A549 (cell line): ENCODE results near the gene FHIT. TPM values are rescaled to one million over a fixed set of nuclear protein-coding genes. Genes with fewer than 3 reads are reported as not detected.

Experiments used
- ATAC-seq, 2 experiments: fragments of 200-7000 bp in 1 of 2; fragments of >200 bp in 1 of 2; cut with Nextera tagmentation in 1 of 2; cut with Tn5 transposase in 1 of 2; 3 replicates each; pipeline versions ENCODE4 v1.8.0 to v1.9.1; 2018 to 2020; ENCODE audit warnings: mild to moderate bottlenecking in 1 of 2, moderate library complexity in 1 of 2
- CTCF ChIA-PET: fragments of 300-600 bp; sonication (Branson Sonifier 250); formaldehyde crosslinking; extraction: SDS; loops from one replicate; lab custom pipeline; 2021; ENCODE audit warnings: antibody characterized with exemption, inconsistent platforms; lab: Yijun Ruan, JAX
- POLR2A ChIA-PET: fragments of 350-600 bp; formaldehyde crosslinking; extraction: SDS; loops from one replicate; lab custom pipeline; 2021; ENCODE audit warnings: antibody characterized with exemption, inconsistent platforms; lab: Yijun Ruan, JAX
- DNase-seq, 2 experiments: peaks; one replicate each; pipeline versions ENCODE4 v3.0.0 to v3.0.0-alpha.2; 2011 to 2016; ENCODE audit warnings: low read depth in 1 of 2, low spot score in 1 of 2
- FAIRE-seq: peaks from 2 replicates; lab custom pipeline; 2011; peaks lifted over from hg19 to GRCh38; lab: Jason Lieb, UNC
- H3K27ac ChIP-seq, 2 experiments: fragments of >200 bp; sonication (Bioruptor Twin); formaldehyde crosslinking; 3 replicates each; pipeline ENCODE4 v1.5.1; 2016 to 2017
- H3K4me1 ChIP-seq: fragments of >200 bp; sonication (Bioruptor Twin); formaldehyde crosslinking; 3 replicates; pipeline ENCODE4 v1.6.1; 2016
- H3K4me2 ChIP-seq: fragments of >200 bp; sonication (Bioruptor Twin); formaldehyde crosslinking; 3 replicates; pipeline ENCODE4 v1.6.1; 2016
- H3K4me3 ChIP-seq: fragments of >200 bp; sonication (Bioruptor Twin); formaldehyde crosslinking; 3 replicates; pipeline ENCODE4 v1.5.1; 2016
- H3K9me3 ChIP-seq: fragments of >200 bp; sonication (Bioruptor Twin); formaldehyde crosslinking; 3 replicates; pipeline ENCODE4 v1.6.1; 2016
- CBX8 ChIP-seq: fragments of 200-600 bp; sonication (generic); IDR thresholded peaks from 2 replicates; pipeline ENCODE4 v1.6.1; 2016
- CEBPB ChIP-seq, 2 experiments: fragments of >200 bp in 1 of 2; sonication (Bioruptor Twin) in 1 of 2; formaldehyde crosslinking in 1 of 2; IDR thresholded peaks; 2 replicates each; pipeline ENCODE4 v1.6.1; 2012 to 2016
- CHD2 ChIP-seq: fragments of 150-350 bp; IDR thresholded peaks from 2 replicates; pipeline ENCODE4 v1.6.1; 2014; ENCODE audit warnings: low read length; ENCODE audit not compliant: partially characterized antibody
- EHF ChIP-seq: fragments of 250-450 bp; sonication (Bioruptor Pico); IDR thresholded peaks from 2 replicates; pipeline ENCODE4 v1.5.0; 2020; ENCODE audit warnings: mild to moderate bottlenecking
- FOSB ChIP-seq: fragments of 250-450 bp; sonication (Bioruptor Pico); IDR thresholded peaks from 2 replicates; pipeline ENCODE4 v1.5.0; 2020; ENCODE audit warnings: mild to moderate bottlenecking, moderate library complexity
- GATA3 ChIP-seq: IDR thresholded peaks from 2 replicates; pipeline ENCODE4 v1.6.1; 2012; ENCODE audit warnings: borderline replicate concordance
- HOXA7 ChIP-seq: fragments of 250-450 bp; sonication (Bioruptor Pico); IDR thresholded peaks from 2 replicates; pipeline ENCODE4 v1.5.0; 2020; ENCODE audit warnings: mild to moderate bottlenecking, moderate library complexity
- HOXB13 ChIP-seq: fragments of 250-450 bp; sonication (Bioruptor Pico); IDR thresholded peaks from 2 replicates; pipeline ENCODE4 v1.5.0; 2020; ENCODE audit warnings: low read depth, mild to moderate bottlenecking, moderate library complexity
- JUNB ChIP-seq: fragments of >200 bp; sonication (Bioruptor Twin); formaldehyde crosslinking; IDR thresholded peaks from 2 replicates; pipeline ENCODE4 v1.6.1; 2016
- MAFK ChIP-seq: fragments of 450-650 bp; IDR thresholded peaks from 2 replicates; pipeline ENCODE4 v1.6.1; 2014; ENCODE audit not compliant: partially characterized antibody
- MAZ ChIP-seq: fragments of 150-350 bp; IDR thresholded peaks from 2 replicates; pipeline ENCODE4 v1.6.1; 2014; ENCODE audit warnings: antibody characterized with exemption, low read depth, low read length, borderline replicate concordance
- NPAS2 ChIP-seq: fragments of 250-450 bp; sonication (Bioruptor Pico); IDR thresholded peaks from 2 replicates; pipeline ENCODE4 v1.8.0; 2022; ENCODE audit warnings: mild to moderate bottlenecking, moderate library complexity, borderline replicate concordance
- PBX3 ChIP-seq: IDR thresholded peaks from 2 replicates; pipeline ENCODE4 v1.6.1; 2012
- POLR2A ChIP-seq: IDR thresholded peaks from 2 replicates; pipeline ENCODE4 v1.6.1; 2012; ENCODE audit warnings: mild to moderate bottlenecking, low read length
- POLR2AphosphoS2 ChIP-seq: conservative IDR thresholded peaks from 2 replicates; pipeline ENCODE4 v1.6.1; 2012; ENCODE audit warnings: low read length, improper control_type of control experiment, inconsistent platforms
- RNF2 ChIP-seq: fragments of 200-600 bp; sonication (generic); IDR thresholded peaks from 2 replicates; pipeline ENCODE4 v1.6.1; 2016; ENCODE audit warnings: low read depth, mild to moderate bottlenecking, antibody characterized with exemption, moderate library complexity, borderline replicate concordance
- TFCP2L1 ChIP-seq: fragments of 250-450 bp; sonication (Bioruptor Pico); IDR thresholded peaks from 2 replicates; pipeline ENCODE4 v1.5.0; 2021; ENCODE audit warnings: mild to moderate bottlenecking
- USF2 ChIP-seq: fragments of 450-650 bp; IDR thresholded peaks from 2 replicates; pipeline ENCODE4 v1.6.1; 2014; ENCODE audit warnings: antibody characterized with exemption
- ZC3H11A ChIP-seq: fragments of 450-650 bp; IDR thresholded peaks from 2 replicates; pipeline ENCODE4 v1.6.1; 2014; ENCODE audit warnings: antibody characterized with exemption, mild to moderate bottlenecking
- ZFP36 ChIP-seq: fragments of 450-650 bp; IDR thresholded peaks from 2 replicates; pipeline ENCODE4 v1.6.1; 2014; ENCODE audit warnings: borderline replicate concordance; ENCODE audit not compliant: partially characterized antibody
- ZNF302 ChIP-seq: fragments of 250-450 bp; sonication (Bioruptor Pico); IDR thresholded peaks from 2 replicates; pipeline ENCODE4 v1.9.0; 2021; ENCODE audit warnings: inconsistent platforms, mild to moderate bottlenecking, moderate library complexity
- WGBS: methylation state at CpG from one replicate; pipeline ENCODE4 v1.1.6; 2017; ENCODE audit errors: missing lambda C conversion rate; 5-methylcytosine and 5-hydroxymethylcytosine counted together
- polyA plus RNA-seq, 4 experiments: library from polyadenylated mRNA; depleted of rRNA in 3 of 4; stranded (reverse); fragments of >200 nt; fragmentation: RNase III in 1 of 4; extraction: RNeasy Plus Mini Kit Qiagen cat#74134 plus additional on column Dnase treatment in 1 of 4; gene quantifications; 2 replicates in 3 of 4; 3 replicates in 1 of 4; pipeline ENCODE4 v1.2.3, GENCODE V29; 2011 to 2017
- TF ChIP-seq, protein P1 (sequence below): fragments of 200-600 bp; sonication (generic); IDR thresholded peaks from 2 replicates; pipeline ENCODE4 v1.6.1; 2016; ENCODE audit warnings: antibody characterized with exemption, mild to moderate bottlenecking, moderate library complexity
- TF ChIP-seq, protein P2 (sequence below): IDR thresholded peaks from 2 replicates; pipeline ENCODE4 v1.6.1; 2012

Gene FHIT
- polyA plus RNA-seq, 2 of the 4 experiments (the other 2 are of a cell fraction): 0.76 to 0.92 TPM

GRCh38 chr3:60935709-60936108 lies 315.5 kb downstream of the FHIT start:
- DNase-seq (no peak), FAIRE-seq (no peak), ATAC-seq (no peak)
- POLR2A ChIA-PET: no interaction called here
- WGBS: 29% methylated on average over 3 of the region's 3 CpGs
- Histone ChIP-seq H3K27ac (no peak overlapping the region), H3K4me2 (no peak overlapping the region), H3K4me3 (no peak overlapping the region), H3K9me3 (no peaks in the 10 kb centered on the region), H3K4me1 (no peaks in the 10 kb centered on the region)
- no peak for TF ChIP-seq POLR2AphosphoS2
- no peak for TF ChIP-seq RNF2
- TF ChIP-seq CBX8: no peak
- no peak for TF ChIP-seq HOXA7
- TF ChIP-seq NPAS2 (CRISPR knock-in tag): no peak
- CTCF ChIA-PET: no interaction called here

- ChIA-PET CTCF (interaction anchor here (1.0 kb wide), 1 partner anchor 15 kb away, joined by 3 read pairs; no protein-coding TSS in a partner anchor), POLR2A (no interaction called here)
- DNase-seq (no peak), ATAC-seq (no peak), FAIRE-seq (no peak)
- TF ChIP-seq, protein P1, sequence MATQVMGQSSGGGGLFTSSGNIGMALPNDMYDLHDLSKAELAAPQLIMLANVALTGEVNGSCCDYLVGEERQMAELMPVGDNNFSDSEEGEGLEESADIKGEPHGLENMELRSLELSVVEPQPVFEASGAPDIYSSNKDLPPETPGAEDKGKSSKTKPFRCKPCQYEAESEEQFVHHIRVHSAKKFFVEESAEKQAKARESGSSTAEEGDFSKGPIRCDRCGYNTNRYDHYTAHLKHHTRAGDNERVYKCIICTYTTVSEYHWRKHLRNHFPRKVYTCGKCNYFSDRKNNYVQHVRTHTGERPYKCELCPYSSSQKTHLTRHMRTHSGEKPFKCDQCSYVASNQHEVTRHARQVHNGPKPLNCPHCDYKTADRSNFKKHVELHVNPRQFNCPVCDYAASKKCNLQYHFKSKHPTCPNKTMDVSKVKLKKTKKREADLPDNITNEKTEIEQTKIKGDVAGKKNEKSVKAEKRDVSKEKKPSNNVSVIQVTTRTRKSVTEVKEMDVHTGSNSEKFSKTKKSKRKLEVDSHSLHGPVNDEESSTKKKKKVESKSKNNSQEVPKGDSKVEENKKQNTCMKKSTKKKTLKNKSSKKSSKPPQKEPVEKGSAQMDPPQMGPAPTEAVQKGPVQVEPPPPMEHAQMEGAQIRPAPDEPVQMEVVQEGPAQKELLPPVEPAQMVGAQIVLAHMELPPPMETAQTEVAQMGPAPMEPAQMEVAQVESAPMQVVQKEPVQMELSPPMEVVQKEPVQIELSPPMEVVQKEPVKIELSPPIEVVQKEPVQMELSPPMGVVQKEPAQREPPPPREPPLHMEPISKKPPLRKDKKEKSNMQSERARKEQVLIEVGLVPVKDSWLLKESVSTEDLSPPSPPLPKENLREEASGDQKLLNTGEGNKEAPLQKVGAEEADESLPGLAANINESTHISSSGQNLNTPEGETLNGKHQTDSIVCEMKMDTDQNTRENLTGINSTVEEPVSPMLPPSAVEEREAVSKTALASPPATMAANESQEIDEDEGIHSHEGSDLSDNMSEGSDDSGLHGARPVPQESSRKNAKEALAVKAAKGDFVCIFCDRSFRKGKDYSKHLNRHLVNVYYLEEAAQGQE: no peak
- no peak for TF ChIP-seq FOSB (CRISPR knock-in tag)
- no peak for TF ChIP-seq ZFP36
- no peak for TF ChIP-seq HOXA7
- TF ChIP-seq USF2: no peak
- TF ChIP-seq JUNB: no peak
- TF ChIP-seq, protein P2, sequence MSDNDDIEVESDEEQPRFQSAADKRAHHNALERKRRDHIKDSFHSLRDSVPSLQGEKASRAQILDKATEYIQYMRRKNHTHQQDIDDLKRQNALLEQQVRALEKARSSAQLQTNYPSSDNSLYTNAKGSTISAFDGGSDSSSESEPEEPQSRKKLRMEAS: no peak
- TF ChIP-seq POLR2A: no peak
- 33% methylated on average over 2 of the region's 2 CpGs for WGBS
- no peaks in the 10 kb centered on the region for H3K9me3 ChIP-seq
- no peak overlapping the region for H3K27ac ChIP-seq
- no peak overlapping the region for H3K4me3 ChIP-seq
- H3K4me1 ChIP-seq: no peaks in the 10 kb centered on the region
- no peak overlapping the region for H3K4me2 ChIP-seq
Measured at GRCh38 chr3:60933824-60934223, 317.4 kb downstream of the FHIT start.

DNA sequence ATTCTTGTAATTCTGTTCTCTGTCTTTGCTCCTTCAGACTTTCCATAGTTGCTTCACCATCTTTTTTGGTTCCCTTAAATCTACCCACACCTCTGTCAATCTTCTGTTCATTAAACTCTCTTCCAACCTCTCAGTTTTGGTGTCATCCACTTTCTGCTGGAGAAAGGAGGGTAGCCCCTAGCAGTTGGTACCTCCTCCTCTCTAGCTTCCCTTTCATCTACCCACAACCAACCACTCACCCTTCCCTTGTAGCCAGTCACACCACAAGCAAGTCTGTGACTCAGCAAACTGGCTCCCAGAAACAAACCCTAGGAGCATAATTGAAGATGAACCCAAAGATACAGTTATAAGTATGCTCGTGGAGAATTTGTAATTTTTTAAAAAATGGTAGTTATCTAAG lies 318.6 kb downstream of the FHIT start:
- ATAC-seq (no peak), FAIRE-seq (no peak), DNase-seq (no peak)
- POLR2A ChIA-PET: no interaction called here
- TF ChIP-seq MAFK (no peak), ZNF302 (no peak), CHD2 (no peak), CBX8 (no peak)
- WGBS: 4% methylated on average over 1 of the region's 1 CpG
- Histone ChIP-seq H3K4me3 (no peak overlapping the region), H3K4me2 (no peak overlapping the region), H3K9me3 (no peaks in the 10 kb centered on the region), H3K27ac (no peak overlapping the region), H3K4me1 (no peaks in the 10 kb centered on the region)
- CTCF ChIA-PET: no interaction called here

- Histone ChIP-seq H3K4me1 (no peaks in the 10 kb centered on the region), H3K9me3 (no peaks in the 10 kb centered on the region), H3K4me2 (no peak overlapping the region), H3K27ac (no peak overlapping the region), H3K4me3 (no peak overlapping the region)
- 26% methylated on average over 2 of the region's 2 CpGs for WGBS
- CTCF ChIA-PET: no interaction called here
- DNase-seq: no peak
- TF ChIP-seq ZC3H11A (no peak), EHF (CRISPR knock-in tag) (no peak), POLR2AphosphoS2 (no peak), TFCP2L1 (CRISPR knock-in tag) (no peak), PBX3 (no peak), MAZ (no peak), CEBPB (IDR thresholded peaks at IDR 0.05) (no peak), HOXB13 (CRISPR knock-in tag) (no peak), GATA3 (no peak)
- TF ChIP-seq, protein P1: no peak
- TF ChIP-seq, protein P2: no peak
- no peak for FAIRE-seq
- no peak for ATAC-seq
- POLR2A ChIA-PET: no interaction called here
Measured at GRCh38 chr3:60932170-60932569, 319.1 kb downstream of the FHIT start.
